ENCODE data around the gene GRIP2. TPM values are rescaled to one million over a fixed set of nuclear protein-coding genes. Genes with fewer than 3 reads are reported as not detected.

GRIP2 gene
- polyA plus RNA-seq, 3 donors = not detected

DNA sequence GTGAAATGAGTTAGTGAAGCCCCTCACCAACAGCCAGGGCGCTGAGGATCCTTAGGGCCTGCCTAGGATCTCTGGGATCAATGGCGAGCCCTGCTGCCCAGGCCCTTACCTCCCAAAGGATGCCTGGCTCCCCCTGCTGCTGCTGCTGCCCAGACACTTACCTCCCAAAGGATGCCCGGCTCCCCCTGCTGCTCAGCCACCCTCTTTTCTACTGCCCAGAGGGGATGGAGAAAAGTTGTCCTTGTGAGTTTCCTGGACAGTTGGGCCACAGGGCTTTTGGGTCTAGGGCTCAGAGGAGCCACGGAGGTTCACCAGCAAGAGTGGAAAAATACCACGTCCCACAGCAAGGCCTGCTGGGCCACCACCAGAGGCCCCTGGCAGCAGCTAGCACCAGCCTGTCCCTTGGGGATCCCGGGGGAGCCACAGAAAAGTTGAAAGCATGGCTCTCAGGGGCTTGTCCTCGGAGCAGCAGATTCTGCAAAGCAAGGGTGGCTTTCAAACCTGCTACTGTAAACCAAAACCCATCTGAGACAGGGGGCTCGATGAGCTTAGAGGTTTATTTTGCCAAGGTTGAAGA is 78.3 kb downstream of the GRIP2 start:
- Histone ChIP-seq H4K20me1 (ENCODE audit: insufficient read depth, low read length) (peaks cover 95% of the 10 kb centered on the region), H3K79me2 (ENCODE audit: insufficient read depth, low read length) (no peaks in the 10 kb centered on the region), H3K9ac (ENCODE audit: insufficient read depth, low read length, poor library complexity, severe bottlenecking) (no peak overlapping the region), H2AFZ (ENCODE audit: insufficient read depth, low read depth, low read length, poor library complexity, severe bottlenecking) (no peak overlapping the region), H3K27me3 (ENCODE audit: control insufficient read depth in 2 of 2, insufficient read depth in 2 of 2, low read length in 2 of 2) (no peaks in the 10 kb centered on the region), H3K4me3 (replicated peaks in 1 of 3; ENCODE audit: low read depth in 2 of 3, low read length in 3 of 3) (no peak overlapping the region), H3K9me3 (replicated peaks in 1 of 2; ENCODE audit: control insufficient read depth in 1 of 2, insufficient read depth in 1 of 2, low read length in 2 of 2) (no peaks in the 10 kb centered on the region), H3K27ac (ENCODE audit: low read depth in 1 of 2, low read length in 2 of 2) (peak overlapping the region in 1 of 2 donors; percentile 55), H3K36me3 (replicated peaks in 1 of 2; ENCODE audit: control insufficient read depth in 1 of 2, insufficient read depth in 2 of 2, low read length in 2 of 2) (peaks cover 99 to 100% of the 10 kb centered on the region in 2 donors), H3K4me2 (replicated peaks; ENCODE audit: extremely low read depth, low read length, poor library complexity, severe bottlenecking) (no peak overlapping the region), H3K4me1 (ENCODE audit: control insufficient read depth in 1 of 2, insufficient read depth in 2 of 2, low read length in 2 of 2) (no peaks in the 10 kb centered on the region)
- no peak overlapping the region for H3K4me3 Mint-ChIP-seq
- 86% methylated on average over 4 of the region's 8 CpGs for WGBS (ENCODE audit: insufficient coverage)
- H3K4me1 Mint-ChIP-seq = peaks cover 3% of the 10 kb centered on the region
- no peaks in the 10 kb centered on the region for H3K9me3 Mint-ChIP-seq
- H3K36me3 Mint-ChIP-seq = peaks cover 93 to 97% of the 10 kb centered on the region in 2 donors
- peak in 2 of 3 donors; percentile 23 to 28 for DNase-seq
- peaks cover 0 to 2% (median 0%) of the 10 kb centered on the region in 3 donors for H3K27me3 Mint-ChIP-seq (ENCODE audit: low read depth in 3 of 3)
- intact Hi-C loops (cut with micrococcal nuclease) = no loop called here
- peak overlapping the region in 4 of 7 donors; percentile 35 to 77 (median 44) for H3K27ac Mint-ChIP-seq
- peak; percentile 45 for TF ChIP-seq CTCF (IDR thresholded peaks at IDR 0.05)

DNA sequence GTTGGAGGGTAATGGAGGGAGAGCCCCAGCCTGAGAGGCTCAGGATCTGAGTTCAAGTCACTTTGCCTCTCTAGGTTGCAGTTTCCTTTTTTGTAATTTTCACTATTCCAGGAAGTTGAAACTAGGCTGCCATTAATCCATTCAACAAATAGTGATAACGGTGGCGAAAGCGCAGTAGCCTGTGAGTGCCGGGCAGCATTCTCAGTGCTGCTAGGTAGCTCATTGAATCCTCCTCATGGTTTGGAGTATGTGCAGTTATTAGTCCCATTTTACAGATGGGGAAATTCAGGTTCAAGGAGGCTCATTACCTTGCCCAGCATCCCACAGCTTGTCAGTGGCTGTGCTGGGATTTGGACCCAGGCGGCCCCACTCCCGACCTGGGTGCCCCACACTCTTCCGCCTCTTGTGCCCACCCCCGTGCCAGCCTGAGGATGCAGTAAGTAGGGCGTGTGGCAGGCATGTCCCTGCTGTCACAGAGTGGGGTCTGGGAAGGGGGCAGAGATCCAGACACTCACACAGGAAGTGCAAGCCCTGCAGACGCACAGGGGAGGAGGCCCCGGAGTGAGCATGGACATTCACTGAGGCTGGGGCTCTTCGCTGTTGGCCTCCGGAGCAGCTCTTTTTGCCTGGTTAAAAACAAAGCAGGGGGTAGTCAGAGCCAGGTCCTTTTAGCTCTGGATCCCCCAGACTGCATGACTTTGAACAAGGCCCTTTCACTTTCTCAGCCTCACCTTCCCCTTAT is 79.0 kb downstream of the GRIP2 start:
- Histone ChIP-seq H3K36me3 (replicated peaks in 1 of 2; ENCODE audit: control insufficient read depth in 1 of 2, insufficient read depth in 2 of 2, low read length in 2 of 2) (peaks cover 99 to 100% of the 10 kb centered on the region in 2 donors), H3K9ac (ENCODE audit: insufficient read depth, low read length, poor library complexity, severe bottlenecking) (no peak overlapping the region), H2AFZ (ENCODE audit: insufficient read depth, low read depth, low read length, poor library complexity, severe bottlenecking) (no peak overlapping the region), H3K4me1 (ENCODE audit: control insufficient read depth in 1 of 2, insufficient read depth in 2 of 2, low read length in 2 of 2) (no peaks in the 10 kb centered on the region), H3K27ac (ENCODE audit: low read depth in 1 of 2, low read length in 2 of 2) (peak overlapping the region in 1 of 2 donors; percentile 55), H3K79me2 (ENCODE audit: insufficient read depth, low read length) (no peaks in the 10 kb centered on the region), H3K27me3 (ENCODE audit: control insufficient read depth in 2 of 2, insufficient read depth in 2 of 2, low read length in 2 of 2) (no peaks in the 10 kb centered on the region), H3K4me2 (replicated peaks; ENCODE audit: extremely low read depth, low read length, poor library complexity, severe bottlenecking) (no peak overlapping the region), H3K9me3 (replicated peaks in 1 of 2; ENCODE audit: control insufficient read depth in 1 of 2, insufficient read depth in 1 of 2, low read length in 2 of 2) (no peaks in the 10 kb centered on the region), H4K20me1 (ENCODE audit: insufficient read depth, low read length) (peaks cover 95% of the 10 kb centered on the region), H3K4me3 (replicated peaks in 1 of 3; ENCODE audit: low read depth in 2 of 3, low read length in 3 of 3) (no peak overlapping the region)
- no peak for TF ChIP-seq CTCF (IDR thresholded peaks at IDR 0.05)
- Mint-ChIP-seq H3K9me3 (no peaks in the 10 kb centered on the region), H3K4me1 (peaks cover 3% of the 10 kb centered on the region), H3K27me3 (ENCODE audit: low read depth in 3 of 3) (peaks cover 0 to 2% (median 0%) of the 10 kb centered on the region in 3 donors), H3K36me3 (peaks cover 91 to 97% of the 10 kb centered on the region in 2 donors), H3K27ac (peak overlapping the region in 6 of 7 donors; percentile 15 to 77 (median 40)), H3K4me3 (no peak overlapping the region)
- WGBS (ENCODE audit: insufficient coverage) = 79% methylated on average over 6 of the region's 13 CpGs
- DNase-seq = no peak
- intact Hi-C loops (cut with micrococcal nuclease) = no loop called here

Data from CD14-positive monocyte (primary cell).